ENCODE measurements around the gene RNPEPL1.

DNA sequence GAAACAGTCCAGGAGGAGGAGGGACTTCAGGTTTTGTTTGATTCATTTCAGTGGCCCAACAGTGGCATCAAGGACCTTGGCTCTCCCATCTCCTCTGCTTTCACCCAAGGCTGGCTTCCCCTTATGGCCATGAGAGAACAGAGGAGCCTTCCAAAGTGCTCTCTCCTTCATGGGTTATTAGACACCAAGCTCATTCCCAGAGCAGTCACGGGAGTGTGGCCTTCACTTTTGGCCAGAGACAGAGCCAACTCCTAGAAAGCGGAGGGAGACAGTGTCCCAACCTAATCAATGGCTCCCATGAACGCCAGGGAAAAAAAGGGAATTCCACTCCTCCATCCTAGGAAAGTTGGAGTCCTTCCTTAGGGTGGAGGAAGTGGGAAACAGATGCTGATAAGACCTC lies 9.0 kb upstream of the RNPEPL1 start:
- TF ChIP-seq BHLHE40 (IDR thresholded peaks at IDR 0.05; ENCODE audit: borderline replicate concordance) (no peak), NFRKB (IDR thresholded peaks at IDR 0.05) (no peak)
